ENCODE results near the gene SYT14.
"Not testable (repeated sequence)": the region's sequence is repeated elsewhere in the genome, so short reads cannot be mapped to it uniquely, and the experiment has no call there.

Gene SYT14

DNA sequence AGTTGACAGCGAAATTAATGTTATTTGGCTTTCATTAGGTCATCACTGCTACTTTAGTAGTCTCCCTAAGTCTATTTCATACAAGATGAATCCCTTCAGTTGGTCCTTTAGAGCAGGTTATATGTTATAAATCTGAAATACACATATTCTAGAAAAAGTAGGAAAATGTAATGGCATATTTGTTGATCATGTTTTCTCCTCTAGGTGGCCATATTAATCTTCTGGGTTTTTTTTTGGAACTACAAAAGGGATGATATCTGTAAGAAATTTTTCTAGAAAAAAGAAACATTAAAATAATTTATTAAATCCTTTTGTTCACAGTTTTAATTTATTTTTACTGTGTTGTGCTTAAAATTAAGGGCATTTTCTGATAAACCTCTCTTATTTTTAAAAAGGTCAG, 87.9 kb downstream of the SYT14 start:
- TF ChIP-seq, protein P1, sequence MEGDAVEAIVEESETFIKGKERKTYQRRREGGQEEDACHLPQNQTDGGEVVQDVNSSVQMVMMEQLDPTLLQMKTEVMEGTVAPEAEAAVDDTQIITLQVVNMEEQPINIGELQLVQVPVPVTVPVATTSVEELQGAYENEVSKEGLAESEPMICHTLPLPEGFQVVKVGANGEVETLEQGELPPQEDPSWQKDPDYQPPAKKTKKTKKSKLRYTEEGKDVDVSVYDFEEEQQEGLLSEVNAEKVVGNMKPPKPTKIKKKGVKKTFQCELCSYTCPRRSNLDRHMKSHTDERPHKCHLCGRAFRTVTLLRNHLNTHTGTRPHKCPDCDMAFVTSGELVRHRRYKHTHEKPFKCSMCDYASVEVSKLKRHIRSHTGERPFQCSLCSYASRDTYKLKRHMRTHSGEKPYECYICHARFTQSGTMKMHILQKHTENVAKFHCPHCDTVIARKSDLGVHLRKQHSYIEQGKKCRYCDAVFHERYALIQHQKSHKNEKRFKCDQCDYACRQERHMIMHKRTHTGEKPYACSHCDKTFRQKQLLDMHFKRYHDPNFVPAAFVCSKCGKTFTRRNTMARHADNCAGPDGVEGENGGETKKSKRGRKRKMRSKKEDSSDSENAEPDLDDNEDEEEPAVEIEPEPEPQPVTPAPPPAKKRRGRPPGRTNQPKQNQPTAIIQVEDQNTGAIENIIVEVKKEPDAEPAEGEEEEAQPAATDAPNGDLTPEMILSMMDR (IDR thresholded peaks at IDR 0.05; ENCODE audit: insufficient read depth, low read depth, low read length, missing control alignments): no peak
- H3K4me3 ChIP-seq (ENCODE audit: low read depth, low read length): no peak overlapping the region
- no peak for DNase-seq (ENCODE audit: low read depth)

DNA sequence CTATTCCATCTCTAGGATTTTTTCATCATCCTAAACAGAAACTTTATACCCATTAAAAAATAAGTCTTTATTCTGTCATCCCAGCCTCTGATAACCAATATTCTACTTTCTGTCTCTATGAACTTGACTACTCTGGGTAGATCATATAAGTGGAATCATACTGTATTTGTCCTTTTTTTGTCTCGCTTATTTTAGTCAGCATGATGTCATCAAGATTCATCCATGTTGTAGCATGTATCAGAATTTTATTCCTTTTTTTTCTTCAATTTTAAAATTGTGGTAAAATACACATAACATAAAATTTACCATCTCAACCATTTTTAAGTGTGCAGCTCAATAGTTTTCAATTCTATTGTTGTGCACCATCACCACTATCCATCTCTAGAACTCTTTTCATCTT, 90.0 kb downstream of the SYT14 start:
- TF ChIP-seq, protein P1 (IDR thresholded peaks at IDR 0.05; ENCODE audit: insufficient read depth, low read depth, low read length, missing control alignments): no peak
- H3K4me3 ChIP-seq (ENCODE audit: low read depth, low read length): no peak overlapping the region
- no peak for DNase-seq (ENCODE audit: low read depth)

DNA sequence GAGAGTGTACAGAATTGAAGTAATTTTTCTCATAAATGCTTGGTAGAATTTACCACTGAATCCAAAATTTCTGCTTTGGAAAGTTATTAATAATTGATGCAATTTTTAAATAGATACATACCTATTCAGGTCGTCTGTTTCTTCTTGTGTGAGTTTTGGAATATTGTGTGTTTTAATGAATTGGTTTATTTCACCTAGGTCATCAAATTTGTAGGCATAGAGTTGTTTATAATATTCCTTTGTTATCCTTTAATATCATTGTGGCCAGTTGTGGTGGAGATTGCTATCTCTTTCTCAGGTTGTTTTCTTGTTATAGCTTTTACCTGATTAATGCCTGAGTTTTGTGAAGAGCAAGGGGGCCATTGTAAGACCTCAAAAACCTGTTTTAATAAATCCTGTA, 93.5 kb downstream of the SYT14 start:
- H3K4me3 ChIP-seq (ENCODE audit: low read depth, low read length): no peak overlapping the region
- TF ChIP-seq, protein P1 (IDR thresholded peaks at IDR 0.05; ENCODE audit: insufficient read depth, low read depth, low read length, missing control alignments): no peak
- DNase-seq (ENCODE audit: low read depth): no peak

DNA sequence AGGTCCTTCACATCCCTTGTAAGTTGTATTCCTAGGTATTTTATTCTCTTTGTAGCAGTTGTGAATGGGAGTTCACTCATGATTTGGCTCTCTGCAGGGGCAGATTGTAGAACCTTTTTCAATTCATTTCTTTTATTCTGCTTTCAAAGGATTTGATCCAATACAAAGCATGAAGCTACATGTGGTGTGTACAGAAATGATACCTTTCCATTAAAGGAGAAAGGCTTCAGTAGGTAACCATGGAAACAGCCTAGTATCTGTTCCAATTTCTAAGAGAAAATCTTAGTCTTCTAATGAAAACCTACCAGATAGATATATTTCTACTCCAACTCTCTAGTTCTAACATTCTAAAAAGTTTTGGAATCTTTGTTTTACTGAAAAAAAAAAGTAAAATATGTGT, 105.0 kb downstream of the SYT14 start:
- no peak for DNase-seq (ENCODE audit: low read depth)
- TF ChIP-seq, protein P1 (IDR thresholded peaks at IDR 0.05; ENCODE audit: insufficient read depth, low read depth, low read length, missing control alignments): no peak
- H3K4me3 ChIP-seq (ENCODE audit: low read depth, low read length): no peak overlapping the region

DNA sequence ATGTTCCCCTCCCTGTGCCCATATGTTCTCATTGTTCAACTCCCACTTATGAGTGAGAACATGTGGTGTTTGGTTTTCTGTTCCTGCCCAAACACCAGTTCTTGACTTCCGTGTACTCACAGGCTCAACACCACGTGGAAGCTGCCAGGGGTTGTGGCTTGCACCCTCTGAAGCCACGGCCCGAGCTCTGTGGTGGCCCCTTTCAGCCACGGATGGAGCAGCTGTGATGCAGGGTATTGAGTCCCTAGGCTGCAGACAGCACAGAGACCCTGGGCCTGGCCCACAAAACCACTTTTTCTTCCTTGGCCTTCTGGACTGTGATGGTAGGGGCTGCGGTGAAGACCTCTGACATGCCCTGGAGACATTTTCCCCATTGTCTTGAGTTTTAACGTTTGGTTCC, 111.6 kb downstream of the SYT14 start:
- TF ChIP-seq, protein P1 (IDR thresholded peaks at IDR 0.05; ENCODE audit: insufficient read depth, low read depth, low read length, missing control alignments): no peak
- no peak for DNase-seq (ENCODE audit: low read depth)
- no peak overlapping the region for H3K4me3 ChIP-seq (ENCODE audit: low read depth, low read length)

DNA sequence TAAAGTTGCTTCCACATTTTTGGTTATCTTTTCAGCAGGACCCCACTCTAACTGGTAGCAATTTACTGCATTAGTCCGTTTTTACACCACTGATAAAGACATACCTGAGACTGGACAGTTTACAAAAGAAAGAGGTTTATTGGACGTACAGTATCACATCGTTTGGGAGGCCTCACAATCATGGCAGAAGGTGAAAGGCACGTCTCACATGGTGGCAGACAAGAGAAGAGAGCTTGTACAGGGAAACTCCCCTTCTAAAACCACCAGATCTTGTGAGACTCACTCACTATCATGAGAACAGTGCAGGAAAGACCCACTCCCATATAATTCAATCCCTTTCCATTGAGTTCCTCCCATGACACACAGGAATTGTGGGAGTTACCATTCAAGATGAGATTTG, 112.5 kb downstream of the SYT14 start:
- not testable (repeated sequence) for H3K4me3 ChIP-seq (ENCODE audit: low read depth, low read length); DNase-seq (ENCODE audit: low read depth)

GRCh38 chr1:210053126-210053525, 115.1 kb downstream of the SYT14 start:
- no peak for DNase-seq (ENCODE audit: low read depth)
- TF ChIP-seq, protein P1 (IDR thresholded peaks at IDR 0.05; ENCODE audit: insufficient read depth, low read depth, low read length, missing control alignments): no peak
- no peak overlapping the region for H3K4me3 ChIP-seq (ENCODE audit: low read depth, low read length)

Measured in GM12865 (cell line).